CD4-positive, alpha-beta T cell (primary cell): Measurements from ENCODE around the gene POU2F2. TPM values are rescaled to one million over a fixed set of nuclear protein-coding genes. Genes with fewer than 3 reads are reported as not detected.
A peak's percentile ranks its signal among the peaks of the same experiment; 100 is the strongest.

Source experiments
- ATAC-seq: fragments of 200-7000 bp; cut with Tn5 transposase; one replicate; pipeline ENCODE4 v1.10.0; 2022; ENCODE audit warnings: mild to moderate bottlenecking; ENCODE audit not compliant: poor library complexity
- CTCF ChIA-PET: fragments of 350-600 bp; sonication (Branson Sonifier 250); formaldehyde crosslinking; loops from one replicate; lab custom pipeline; 2021; ENCODE audit warnings: antibody characterized with exemption, inconsistent platforms; lab: Charles Lee
- POLR2A ChIA-PET: fragments of 350-600 bp; sonication (Branson Sonifier 250); formaldehyde crosslinking; loops from one replicate; lab custom pipeline; 2021; ENCODE audit warnings: antibody characterized with exemption, inconsistent platforms; lab: Charles Lee
- DNase-seq, 14 experiments: peaks; one replicate each; pipeline ENCODE4 v3.0.0-alpha.2; 2013 to 2020; ENCODE audit warnings: mixed read lengths in 2 of 14
- H3K27ac ChIP-seq, 2 donors: one replicate each; pipeline versions ENCODE4 v1.5.1 to v1.7.0; 2013; ENCODE audit warnings: low read length in 2 of 2, low read depth in 1 of 2, mild to moderate bottlenecking in 1 of 2
- H3K27me3 ChIP-seq, 2 experiments: 1 replicate in 1 of 2; 2 replicates in 1 of 2; pipeline versions ENCODE4 v1.6.1 to v1.7.0; 2013; ENCODE audit warnings: low read length in 2 of 2, control low read depth in 1 of 2, mild to moderate bottlenecking in 1 of 2, moderate library complexity in 1 of 2; ENCODE audit not compliant: insufficient read depth in 2 of 2, control insufficient read depth in 1 of 2
- H3K36me3 ChIP-seq: one replicate; pipeline ENCODE4 v1.6.1; 2013; ENCODE audit warnings: low read length, control low read depth; ENCODE audit not compliant: insufficient read depth
- H3K4me1 ChIP-seq: one replicate; pipeline ENCODE4 v1.6.1; 2013; ENCODE audit warnings: low read length, control low read depth; ENCODE audit not compliant: insufficient read depth
- H3K4me3 ChIP-seq: one replicate; pipeline ENCODE4 v1.5.1; 2013; ENCODE audit warnings: mild to moderate bottlenecking, low read length, moderate library complexity
- H3K9me3 ChIP-seq, 2 experiments: 1 replicate in 1 of 2; 2 replicates in 1 of 2; pipeline versions ENCODE4 v1.6.1 to v1.7.0; 2013; ENCODE audit warnings: low read length in 2 of 2, mild to moderate bottlenecking in 2 of 2, control low read depth in 1 of 2, moderate library complexity in 1 of 2; ENCODE audit not compliant: control insufficient read depth in 1 of 2, insufficient read depth in 1 of 2
- H3K27ac Mint-ChIP-seq: one replicate; pipeline ENCODE4 v1.8.0; 2020; ENCODE audit warnings: mixed read lengths
- H3K27me3 Mint-ChIP-seq: one replicate; pipeline ENCODE4 v1.8.0; 2021; ENCODE audit warnings: mixed read lengths
- H3K36me3 Mint-ChIP-seq: one replicate; pipeline ENCODE4 v1.8.0; 2021; ENCODE audit warnings: low read depth, mixed read lengths
- H3K4me1 Mint-ChIP-seq: one replicate; pipeline ENCODE4 v1.8.0; 2021; ENCODE audit warnings: low read depth, mixed read lengths
- H3K4me3 Mint-ChIP-seq: one replicate; pipeline ENCODE4 v1.8.0; 2020; ENCODE audit warnings: mild to moderate bottlenecking, mixed read lengths
- H3K9me3 Mint-ChIP-seq: one replicate; pipeline ENCODE4 v1.8.0; 2020; ENCODE audit warnings: mixed read lengths
- intact Hi-C, 2 experiments: fragments of 100-400 bp; cut with DNase I in 1 of 2; cut with micrococcal nuclease in 1 of 2; formaldehyde crosslinking; loops; one replicate each; pipeline versions ENCODE4 v1.15.1 to v1.9.0; 2023 to 2025; cut with DNase I, micrococcal nuclease
- total RNA-seq, 174 experiments: library from RNA in 2 of 174; stranded (reverse) in 2 of 174; gene quantifications; one replicate each; pipeline ENCODE4 v1.2.3 and lab custom pipeline; 2021 to 2026
- TF ChIP-seq, protein P1 (sequence below): fragments of 200-600 bp; IDR thresholded peaks from one replicate; pipeline ENCODE4 v1.8.0; 2022; ENCODE audit warnings: antibody characterized with exemption, mild to moderate bottlenecking

The POU2F2 gene
- total RNA-seq, 2 experiments from 2014 or later: 18.6 to 19.9 TPM

DNA sequence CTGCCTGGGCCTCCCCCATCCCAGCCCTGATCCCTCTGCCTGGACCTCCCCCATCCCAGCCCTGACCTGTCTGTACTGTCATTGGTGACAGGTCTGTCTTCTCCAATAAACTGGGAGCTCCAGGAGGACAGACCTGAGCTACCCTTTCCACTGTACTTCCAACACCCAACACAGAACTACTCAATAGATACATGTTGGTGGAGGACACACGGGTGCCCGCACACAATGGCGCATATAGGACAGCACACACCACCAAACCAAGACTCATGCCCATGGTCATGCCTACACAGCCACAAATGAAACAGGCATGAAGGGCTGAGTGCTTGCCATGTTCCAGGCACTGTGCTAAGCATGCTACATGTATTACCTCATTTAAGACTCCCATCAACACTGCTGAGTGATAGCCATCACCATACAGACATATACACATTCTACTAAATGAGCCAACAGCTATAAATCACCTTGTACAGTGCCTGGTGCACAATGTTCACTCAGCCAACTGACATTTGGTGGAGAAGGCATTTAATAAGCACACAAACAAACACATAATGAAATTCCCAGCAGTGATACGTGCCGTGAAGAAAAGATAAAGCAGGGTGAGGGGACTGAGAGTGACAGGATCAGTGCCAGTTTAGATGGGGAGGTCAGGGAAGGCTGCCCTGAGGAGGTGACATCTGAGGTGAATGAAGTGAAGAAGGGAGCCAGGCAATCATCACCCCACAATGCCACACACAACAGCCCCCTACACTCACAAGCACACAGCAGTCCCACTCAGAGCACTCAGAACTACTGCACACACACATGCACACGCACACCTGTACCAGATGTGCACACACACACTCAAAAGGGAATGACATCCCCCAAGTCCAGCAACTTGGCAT is 857 bp downstream of the POU2F2 start:
- CTCF ChIA-PET: interaction anchor here (1.4 kb wide), 1 partner anchor 10 kb away, joined by 8 read pairs; no protein-coding TSS in a partner anchor

DNA sequence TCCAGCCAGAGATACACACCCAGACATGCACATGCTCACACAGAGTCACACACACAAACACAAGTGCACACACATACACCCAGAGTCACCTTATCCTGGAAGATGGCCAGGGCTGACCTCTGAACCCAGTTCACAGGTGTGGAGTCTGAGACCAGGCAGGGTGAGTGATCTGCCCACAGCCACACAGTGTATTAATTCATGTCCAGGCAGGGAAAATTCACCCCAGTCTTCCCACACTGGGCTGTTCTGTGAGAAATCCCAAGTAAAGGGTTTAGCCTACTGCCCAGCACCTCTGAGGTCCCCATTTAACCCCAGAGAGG is 2.0 kb downstream of the POU2F2 start:
- Histone ChIP-seq H3K36me3 (no peaks in the 10 kb centered on the region), H3K27me3 (no peaks in the 10 kb centered on the region), H3K4me1 (peaks cover 84% of the 10 kb centered on the region), H3K27ac (no peak overlapping the region), H3K4me3 (peak overlapping the region; percentile 33), H3K9me3 (no peaks in the 10 kb centered on the region)
- Mint-ChIP-seq H3K27me3 (no peaks in the 10 kb centered on the region), H3K4me1 (peaks cover 77% of the 10 kb centered on the region), H3K4me3 (peak overlapping the region; percentile 55), H3K9me3 (no peaks in the 10 kb centered on the region), H3K27ac (peak overlapping the region; percentile 48), H3K36me3 (peaks cover 16% of the 10 kb centered on the region)
- DNase-seq (no peak), ATAC-seq (no peak)
- intact Hi-C loops: loop anchor here in 1 of 2 experiments (5.0 kb wide), 1 partner anchor 292 kb away; no protein-coding TSS in a partner anchor
- TF ChIP-seq, protein P1, sequence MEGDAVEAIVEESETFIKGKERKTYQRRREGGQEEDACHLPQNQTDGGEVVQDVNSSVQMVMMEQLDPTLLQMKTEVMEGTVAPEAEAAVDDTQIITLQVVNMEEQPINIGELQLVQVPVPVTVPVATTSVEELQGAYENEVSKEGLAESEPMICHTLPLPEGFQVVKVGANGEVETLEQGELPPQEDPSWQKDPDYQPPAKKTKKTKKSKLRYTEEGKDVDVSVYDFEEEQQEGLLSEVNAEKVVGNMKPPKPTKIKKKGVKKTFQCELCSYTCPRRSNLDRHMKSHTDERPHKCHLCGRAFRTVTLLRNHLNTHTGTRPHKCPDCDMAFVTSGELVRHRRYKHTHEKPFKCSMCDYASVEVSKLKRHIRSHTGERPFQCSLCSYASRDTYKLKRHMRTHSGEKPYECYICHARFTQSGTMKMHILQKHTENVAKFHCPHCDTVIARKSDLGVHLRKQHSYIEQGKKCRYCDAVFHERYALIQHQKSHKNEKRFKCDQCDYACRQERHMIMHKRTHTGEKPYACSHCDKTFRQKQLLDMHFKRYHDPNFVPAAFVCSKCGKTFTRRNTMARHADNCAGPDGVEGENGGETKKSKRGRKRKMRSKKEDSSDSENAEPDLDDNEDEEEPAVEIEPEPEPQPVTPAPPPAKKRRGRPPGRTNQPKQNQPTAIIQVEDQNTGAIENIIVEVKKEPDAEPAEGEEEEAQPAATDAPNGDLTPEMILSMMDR: no peak
- CTCF ChIA-PET: no interaction called here
- POLR2A ChIA-PET: no interaction called here

More for the DNA sequence above, 857 bp downstream of the POU2F2 start:
- DNase-seq (peak in 1 of 14 experiments; percentile 25), ATAC-seq (no peak)
- Histone ChIP-seq H3K4me3 (peak overlapping the region; percentile 63), H3K36me3 (no peaks in the 10 kb centered on the region), H3K27ac (peak overlapping the region; percentile 50 to 71), H3K4me1 (peaks cover 88% of the 10 kb centered on the region), H3K9me3 (no peaks in the 10 kb centered on the region), H3K27me3 (no peaks in the 10 kb centered on the region)
- POLR2A ChIA-PET: interaction anchor here (1.2 to 1.8 kb wide), 4 partner anchors 10 to 168 kb away, joined by 3 to 15 read pairs (median 7); partner anchors contain the start of gene GSK3A
- Mint-ChIP-seq H3K9me3 (no peaks in the 10 kb centered on the region), H3K4me1 (peaks cover 78% of the 10 kb centered on the region), H3K27ac (peak overlapping the region; percentile 71), H3K4me3 (peak overlapping the region; percentile 86), H3K36me3 (peaks cover 11% of the 10 kb centered on the region), H3K27me3 (no peaks in the 10 kb centered on the region)
- TF ChIP-seq, protein P1: no peak
- intact Hi-C loops: loop anchor here (1.0 to 5.0 kb wide), 6 partner anchors 23 to 291 kb away; no protein-coding TSS in a partner anchor

- Histone ChIP-seq H3K27me3 (no peaks in the 10 kb centered on the region), H3K9me3 (no peaks in the 10 kb centered on the region), H3K36me3 (no peaks in the 10 kb centered on the region), H3K4me3 (peak overlapping the region; percentile 33), H3K27ac (peak overlapping the region in 1 of 2 donors; percentile 15), H3K4me1 (peaks cover 84% of the 10 kb centered on the region)
- peak in 3 of 14 experiments; percentile 13 to 41 (median 39) for DNase-seq
- Mint-ChIP-seq H3K27me3 (no peaks in the 10 kb centered on the region), H3K36me3 (peaks cover 18% of the 10 kb centered on the region), H3K27ac (peak overlapping the region; percentile 48), H3K4me1 (peaks cover 78% of the 10 kb centered on the region), H3K4me3 (peak overlapping the region; percentile 55), H3K9me3 (no peaks in the 10 kb centered on the region)
- ChIA-PET POLR2A (no interaction called here), CTCF (interaction anchor here (0.6 kb wide), 1 partner anchor 57 kb away, joined by 4 read pairs; no protein-coding TSS in a partner anchor)
- TF ChIP-seq, protein P1: no peak
- intact Hi-C loops: loop anchor here in 1 of 2 experiments (5.0 kb wide), 1 partner anchor 293 kb away; no protein-coding TSS in a partner anchor
- no peak for ATAC-seq
These were observed 2.6 kb downstream of the POU2F2 start for GRCh38 chr19:42129399-42130253.
